ENCODE measurements around the gene SLC6A9.

SLC6A9 gene

DNA sequence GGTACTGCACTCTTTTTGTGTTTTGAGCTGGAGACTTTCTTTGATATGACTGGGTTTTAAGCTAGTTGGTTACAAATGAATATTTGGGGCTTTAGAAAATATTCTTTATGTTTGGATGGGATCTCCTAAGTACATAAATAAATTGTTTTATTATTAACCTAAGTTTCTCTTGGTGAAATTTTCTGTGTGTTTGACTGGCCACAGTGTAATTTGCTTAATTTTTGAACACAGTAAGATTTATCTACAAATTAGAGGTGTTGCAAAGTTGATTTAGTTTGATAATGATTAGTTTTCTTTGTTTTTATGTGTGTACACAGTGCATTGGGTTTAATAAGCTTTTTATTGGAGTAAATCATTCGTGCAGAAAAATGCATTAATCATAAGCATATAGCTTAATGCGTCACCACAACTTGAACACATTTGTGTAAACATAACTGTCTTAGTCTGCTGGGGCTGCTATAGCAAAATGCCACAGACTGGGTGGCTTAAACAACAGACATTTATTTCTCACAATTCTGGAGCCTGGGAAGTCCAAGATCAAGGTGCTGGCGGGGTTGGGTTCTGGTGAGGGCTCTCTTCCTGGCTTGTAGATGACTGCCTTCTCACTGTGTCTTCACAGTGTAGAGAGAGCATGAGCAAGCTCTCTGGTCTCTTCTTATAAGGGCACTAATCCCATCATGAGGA is 17.4 kb upstream of the SLC6A9 start:
- no peak for DNase-seq (ENCODE audit: low spot score)

DNA sequence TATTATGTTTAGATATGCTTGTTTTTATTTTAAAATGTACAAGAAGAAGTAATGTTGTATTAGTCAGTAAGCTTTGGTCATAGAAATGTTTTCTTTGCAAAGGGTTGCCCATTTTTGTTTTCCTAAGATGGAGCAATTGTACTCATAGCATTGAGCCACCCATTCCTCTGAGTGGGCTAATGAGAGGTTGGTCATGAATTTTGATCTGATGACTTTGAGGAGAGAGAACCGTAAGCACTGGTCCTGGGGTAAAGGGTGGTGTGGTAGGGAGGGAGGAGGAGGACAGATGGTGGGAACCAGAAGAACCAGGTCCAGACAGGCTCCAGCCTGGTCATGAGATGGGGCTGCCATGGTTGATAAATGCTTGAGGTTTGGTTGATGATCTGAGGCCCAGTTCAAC is 15.9 kb upstream of the SLC6A9 start:
- DNase-seq (ENCODE audit: low spot score) = no peak

DNA sequence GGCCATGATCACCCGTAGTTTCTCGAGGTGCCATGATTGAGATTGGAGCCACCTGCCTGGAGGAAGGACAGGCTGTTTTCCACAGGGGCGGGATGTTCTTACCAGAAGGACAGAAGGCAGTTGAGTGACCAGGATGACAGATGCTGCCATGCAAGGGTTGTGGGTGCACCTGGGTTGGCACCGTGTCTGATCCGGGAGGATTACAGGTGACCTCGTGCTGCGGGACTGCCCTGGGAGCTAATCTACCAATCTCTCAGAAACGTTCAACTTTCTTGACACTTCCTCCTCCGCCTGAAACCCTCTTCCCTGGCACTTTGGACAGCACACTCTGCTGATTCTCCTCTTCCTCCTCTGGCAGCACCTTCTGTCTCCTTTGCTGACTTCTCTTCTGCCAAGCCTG is 13.8 kb upstream of the SLC6A9 start:
- DNase-seq (ENCODE audit: low spot score) = no peak

DNA sequence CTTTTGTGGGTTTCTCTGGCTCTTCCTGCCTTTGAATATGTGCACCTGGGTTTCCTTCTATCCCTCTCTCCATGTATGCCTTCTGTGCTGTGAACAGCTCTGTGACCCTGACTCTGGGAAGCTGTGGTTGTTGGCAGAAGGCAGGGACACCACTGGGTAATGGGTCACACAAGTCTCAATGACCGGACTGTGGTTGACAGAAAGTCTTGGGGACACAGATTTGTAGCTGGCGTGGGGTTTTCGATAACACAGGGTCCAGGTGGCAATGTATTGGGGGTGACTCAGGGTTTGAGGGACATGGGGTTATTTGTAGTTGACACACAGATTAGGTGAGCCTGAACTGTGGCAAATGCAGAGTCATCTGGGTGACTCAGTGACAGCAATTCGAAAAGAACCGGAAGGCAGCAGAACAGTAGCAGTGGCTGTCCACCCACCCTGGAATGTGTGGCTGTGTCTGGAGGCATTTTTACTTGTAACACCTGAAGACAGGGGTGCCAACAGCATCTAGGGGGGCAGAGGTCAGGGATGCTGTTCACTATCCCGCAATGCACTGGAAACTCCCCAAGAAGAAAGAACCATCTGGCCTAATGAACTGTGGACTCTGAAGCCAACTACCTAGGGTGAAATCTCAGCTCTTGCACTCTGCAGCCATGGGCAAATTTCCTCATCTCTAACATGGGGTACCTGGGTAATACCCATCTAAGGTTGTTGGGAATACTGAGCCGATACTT is 13.0 kb upstream of the SLC6A9 start:
- no peak for DNase-seq (ENCODE audit: low spot score)

DNA sequence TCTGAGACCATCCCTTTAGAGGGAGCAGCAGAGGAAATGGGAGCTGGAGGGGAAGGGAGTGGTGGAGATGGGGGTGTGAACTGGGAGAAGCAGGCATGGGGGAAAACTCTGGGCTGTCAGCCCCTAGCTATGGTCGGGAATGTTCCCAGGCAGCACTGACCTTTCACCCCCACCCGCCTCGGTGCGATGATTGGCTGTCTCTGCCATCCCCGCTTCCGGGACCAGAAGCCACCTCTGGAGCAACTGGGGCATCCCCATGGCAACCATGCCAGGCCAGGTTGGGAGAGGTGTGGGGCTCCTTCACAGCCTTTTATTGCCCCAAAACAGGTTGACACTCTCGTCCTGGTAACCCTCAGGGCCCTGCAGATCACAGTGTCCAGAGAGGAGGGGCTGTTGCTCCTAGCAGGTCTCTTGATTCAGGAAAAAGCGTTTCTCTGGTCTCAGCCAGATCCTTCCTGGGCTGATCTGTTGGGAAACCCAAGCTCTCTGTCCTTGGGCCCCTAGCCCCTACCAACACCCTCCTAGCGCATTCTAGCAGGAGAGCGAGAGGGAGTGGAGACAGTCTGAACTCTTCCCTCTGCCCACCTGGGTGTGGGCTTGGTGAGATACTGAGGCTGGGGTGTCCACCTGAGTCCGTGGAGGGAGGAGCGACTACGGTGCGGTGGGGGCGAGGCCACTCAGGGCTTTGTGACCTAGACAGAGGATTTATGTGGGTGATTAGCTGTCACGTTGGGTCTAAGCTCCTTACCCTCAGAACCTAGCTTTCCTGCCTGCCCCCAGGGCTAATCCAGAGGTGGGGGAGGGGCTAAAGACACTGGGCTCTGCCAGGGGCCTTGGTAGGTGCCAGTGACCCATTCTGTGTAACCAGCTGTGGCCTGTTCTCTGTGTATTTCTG is 12.2 kb upstream of the SLC6A9 start:
- DNase-seq (ENCODE audit: low spot score) = no peak

DNA sequence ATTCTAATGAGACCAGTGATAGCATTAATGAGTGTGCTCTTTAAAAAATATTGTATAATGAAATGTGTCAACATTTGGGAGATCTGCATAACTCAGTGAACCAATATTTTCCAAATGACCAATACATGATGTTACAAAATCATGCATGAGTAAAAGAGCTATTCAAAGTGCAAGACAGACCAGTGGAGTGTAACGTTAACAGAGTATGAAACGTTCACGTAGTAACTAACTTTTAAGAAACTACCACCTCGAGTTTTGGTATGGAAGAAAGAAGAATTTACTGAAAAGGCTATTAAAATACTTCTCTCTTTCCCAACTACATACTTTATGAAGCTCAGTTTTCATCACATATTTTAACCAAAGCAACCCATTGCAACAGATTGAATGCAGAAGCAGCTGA is 9.6 kb upstream of the SLC6A9 start:
- DNase-seq (ENCODE audit: low spot score) = no peak

DNA sequence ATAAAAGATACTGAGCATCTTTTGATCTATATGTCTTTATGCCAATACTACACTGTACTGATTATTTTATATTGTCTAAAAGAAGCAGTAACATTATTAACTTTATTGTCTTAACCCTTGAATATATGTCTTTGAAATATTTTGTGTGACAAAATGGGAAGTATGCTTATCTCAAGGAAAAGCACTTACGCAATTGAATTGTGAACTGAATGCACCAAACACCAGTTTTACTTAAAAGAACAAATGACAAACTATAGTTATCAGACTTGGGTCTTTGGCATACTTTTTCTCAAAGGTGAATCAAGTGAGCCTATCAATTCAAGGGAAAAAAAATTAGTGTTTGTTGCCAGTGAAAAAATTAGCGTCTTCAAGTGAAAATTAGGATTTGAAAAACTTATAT is 9.2 kb upstream of the SLC6A9 start:
- DNase-seq (ENCODE audit: low spot score) = no peak

DNA sequence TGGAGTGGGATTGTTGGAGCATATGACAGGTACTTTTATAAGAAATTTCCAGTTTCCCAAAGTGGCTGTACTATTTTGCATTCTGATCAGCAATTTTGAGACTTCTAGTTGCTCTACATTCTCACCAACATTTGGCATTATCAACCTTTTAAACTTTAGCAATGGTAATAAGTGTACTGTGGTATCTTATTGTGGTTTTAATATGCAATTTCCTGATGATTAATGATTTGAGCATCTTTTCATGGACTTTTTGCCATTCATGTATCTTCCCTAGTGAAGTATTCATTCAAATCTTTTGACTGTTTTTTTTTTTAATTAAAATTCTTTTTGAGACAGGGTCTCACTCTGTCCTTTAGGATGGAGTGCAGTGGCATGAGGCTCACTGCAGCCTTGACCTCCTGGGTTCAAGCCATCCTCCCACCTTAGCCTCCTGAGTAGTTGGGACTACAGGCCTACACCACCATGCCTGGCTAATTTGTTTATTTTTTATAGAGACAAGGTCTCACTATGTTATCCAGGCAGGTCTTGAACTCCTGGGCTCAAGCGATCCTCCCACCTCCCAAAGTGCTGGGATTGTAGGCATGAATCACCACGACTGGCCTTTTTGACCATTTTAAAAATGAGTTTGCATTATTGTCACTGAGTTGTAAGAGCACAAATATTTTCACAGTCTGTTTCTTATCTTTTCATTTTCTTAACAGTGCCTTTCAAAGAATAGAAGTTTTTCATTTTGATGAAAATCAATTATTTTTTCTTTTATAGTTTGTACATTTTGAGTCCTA is 7.8 kb upstream of the SLC6A9 start:
- no peak for DNase-seq (ENCODE audit: low spot score)

DNA sequence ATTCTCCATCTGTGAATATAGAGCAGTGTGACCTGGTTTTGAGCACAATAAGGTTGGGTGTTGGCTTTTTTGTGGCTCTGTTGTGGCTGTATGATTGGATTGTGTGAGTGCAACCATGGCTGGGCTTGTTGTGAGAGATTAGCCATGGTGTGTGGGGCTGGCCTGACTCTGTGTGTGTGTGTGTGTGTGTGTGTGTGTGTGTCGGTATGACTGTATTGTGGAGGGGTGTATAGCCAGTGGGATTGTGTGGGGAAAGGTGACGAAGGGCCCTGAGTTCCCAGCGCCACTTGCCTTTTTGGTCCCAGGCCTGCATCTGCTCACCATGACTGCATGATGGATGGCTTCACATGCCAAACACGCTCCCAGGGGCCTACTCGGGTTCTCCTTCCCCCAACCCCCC is 5.9 kb upstream of the SLC6A9 start:
- DNase-seq (ENCODE audit: low spot score) = no peak

DNA sequence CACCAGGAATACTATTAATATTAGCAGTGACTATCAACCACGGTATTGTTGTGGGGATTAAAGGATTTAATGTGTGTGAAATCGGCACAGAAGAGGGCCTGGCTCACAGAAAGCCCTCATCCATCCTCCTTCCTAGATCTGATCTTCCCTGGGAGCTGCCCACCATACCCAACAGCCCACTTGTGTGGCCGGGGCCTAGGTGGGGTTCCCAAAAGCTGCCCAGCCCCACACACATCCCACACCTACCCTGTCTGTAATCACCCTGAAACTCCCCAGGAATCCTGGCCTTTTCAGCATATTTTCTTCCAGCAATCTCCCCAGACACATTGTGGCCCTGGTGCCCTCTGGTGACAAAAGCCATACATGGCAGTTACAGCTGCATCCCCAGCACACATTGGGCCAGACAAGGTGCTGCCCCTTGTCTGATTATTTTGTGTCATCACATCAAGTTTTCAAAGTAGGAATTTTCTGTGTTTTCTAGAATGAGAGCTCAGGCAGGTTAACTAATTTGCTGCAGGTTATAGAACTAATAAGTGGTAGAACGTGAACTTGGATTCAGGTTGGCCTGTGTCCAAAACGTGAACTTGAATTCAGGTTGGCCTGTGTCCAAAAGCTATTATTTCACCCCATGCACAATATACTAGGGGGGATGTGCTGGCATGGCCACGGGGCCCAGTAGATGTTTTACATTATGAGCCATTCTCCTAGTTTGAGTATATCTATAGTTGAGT is 5.3 kb upstream of the SLC6A9 start:
- DNase-seq (ENCODE audit: low spot score) = peak; percentile 85

DNA sequence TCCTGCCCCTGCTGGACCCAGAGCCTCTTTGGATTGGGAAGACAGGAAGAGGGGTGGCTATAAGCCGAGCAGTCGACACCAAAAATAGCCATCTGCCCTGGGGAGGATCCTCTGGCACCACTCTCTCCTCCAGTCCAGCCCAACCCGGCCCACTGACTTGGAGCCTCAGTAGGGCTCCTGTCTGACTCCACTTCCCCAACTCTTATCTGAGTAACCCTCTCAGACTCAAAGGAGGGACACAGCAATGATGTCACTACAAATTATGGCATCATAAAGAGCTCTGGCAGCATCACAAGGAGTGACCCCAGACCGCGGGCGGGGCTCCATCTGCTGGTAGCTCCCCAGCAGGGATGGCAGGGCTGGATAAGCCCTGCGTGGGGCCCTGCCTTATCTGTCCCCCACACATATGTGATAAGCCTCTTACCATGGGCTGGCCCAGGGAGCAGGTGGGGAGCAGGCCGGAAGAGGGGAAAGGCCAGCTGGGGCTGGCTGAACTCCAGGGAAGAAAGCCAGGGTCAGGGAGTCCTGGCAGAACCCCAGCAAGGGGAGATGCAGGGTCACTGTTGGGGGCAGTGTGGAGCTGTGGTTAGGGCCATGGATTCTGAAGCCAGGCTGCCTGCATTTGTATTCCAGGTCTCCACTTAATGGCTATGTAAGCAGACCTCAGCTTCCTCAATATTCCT is 4.6 kb upstream of the SLC6A9 start:
- DNase-seq (ENCODE audit: low spot score) = peak; percentile 29

DNA sequence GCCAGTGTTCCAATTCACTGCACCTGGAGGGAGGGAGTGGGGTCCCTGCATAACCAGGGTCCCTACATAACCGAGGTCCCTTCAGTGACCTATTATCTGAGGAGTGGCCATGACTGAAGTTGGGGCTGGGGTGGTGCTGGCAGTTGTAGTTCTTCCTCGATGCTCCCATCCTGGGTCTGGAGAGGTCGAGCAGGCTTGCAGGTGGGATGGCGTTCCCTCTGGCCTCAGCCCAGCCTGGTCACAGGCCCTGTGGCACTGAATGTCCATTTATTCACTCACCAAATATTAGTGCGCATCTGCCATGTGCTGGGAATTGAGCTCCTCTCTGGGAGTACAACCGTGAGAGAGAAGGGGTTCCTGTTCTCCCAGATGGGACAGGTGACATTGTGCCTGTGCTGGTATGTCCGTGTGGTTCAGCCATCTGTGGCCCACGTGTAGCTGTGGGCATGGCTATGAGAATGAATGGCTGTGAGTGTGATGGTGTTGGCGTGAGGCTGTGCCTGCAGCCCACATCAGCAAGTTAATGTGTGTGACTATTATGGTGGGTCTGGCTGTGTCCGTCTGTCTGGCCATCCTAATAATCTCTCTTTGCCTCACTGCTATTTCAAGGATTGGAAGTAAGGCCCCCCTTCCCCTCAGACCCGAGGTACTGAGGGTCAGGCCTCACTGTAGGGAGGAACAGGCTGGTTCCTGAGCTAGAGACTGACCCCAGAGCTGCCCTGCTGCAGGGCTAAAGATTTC is 3.9 kb upstream of the SLC6A9 start:
- DNase-seq (ENCODE audit: low spot score) = no peak

DNA sequence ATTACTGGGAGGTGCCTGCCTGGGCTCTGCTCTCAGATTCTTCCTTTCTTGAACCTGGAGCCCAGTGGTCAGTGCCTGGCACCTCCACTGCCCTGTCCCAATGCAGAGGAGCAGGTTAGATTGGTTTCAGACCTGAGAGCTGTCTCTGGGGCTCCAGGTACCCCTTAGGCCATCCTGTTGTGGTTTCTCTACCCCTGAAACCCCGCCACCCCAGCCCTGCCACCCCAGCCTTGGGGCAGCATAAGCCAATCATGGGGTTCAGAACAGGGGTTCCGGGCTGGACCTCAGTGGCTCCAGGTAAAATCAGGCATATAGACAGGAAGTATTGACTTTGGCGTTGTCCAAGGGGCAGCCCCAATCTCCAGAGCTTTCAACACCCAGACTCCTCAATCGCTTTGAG is 3.2 kb upstream of the SLC6A9 start:
- no peak for DNase-seq (ENCODE audit: low spot score)

DNA sequence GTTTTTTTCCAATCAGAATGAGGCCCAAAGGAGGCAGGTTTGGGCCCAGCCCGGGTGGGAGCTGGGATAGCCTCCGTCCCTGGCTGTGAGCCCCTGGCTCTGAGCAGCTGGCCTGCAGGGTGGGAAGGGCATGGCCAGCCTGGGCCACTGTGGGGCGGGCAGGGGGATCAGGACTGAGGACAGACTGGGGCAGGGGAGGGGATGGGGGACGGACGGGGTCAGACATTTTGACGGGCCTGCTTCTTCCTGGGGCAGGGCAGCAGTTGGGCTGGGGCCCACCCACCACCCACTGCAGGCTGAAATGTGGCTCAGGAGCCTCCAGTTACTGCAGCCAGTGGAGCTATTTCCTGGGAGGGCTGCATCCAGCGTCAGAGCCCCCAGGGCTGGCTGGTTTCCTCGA is 2.5 kb upstream of the SLC6A9 start:
- no peak for DNase-seq (ENCODE audit: low spot score)

DNA sequence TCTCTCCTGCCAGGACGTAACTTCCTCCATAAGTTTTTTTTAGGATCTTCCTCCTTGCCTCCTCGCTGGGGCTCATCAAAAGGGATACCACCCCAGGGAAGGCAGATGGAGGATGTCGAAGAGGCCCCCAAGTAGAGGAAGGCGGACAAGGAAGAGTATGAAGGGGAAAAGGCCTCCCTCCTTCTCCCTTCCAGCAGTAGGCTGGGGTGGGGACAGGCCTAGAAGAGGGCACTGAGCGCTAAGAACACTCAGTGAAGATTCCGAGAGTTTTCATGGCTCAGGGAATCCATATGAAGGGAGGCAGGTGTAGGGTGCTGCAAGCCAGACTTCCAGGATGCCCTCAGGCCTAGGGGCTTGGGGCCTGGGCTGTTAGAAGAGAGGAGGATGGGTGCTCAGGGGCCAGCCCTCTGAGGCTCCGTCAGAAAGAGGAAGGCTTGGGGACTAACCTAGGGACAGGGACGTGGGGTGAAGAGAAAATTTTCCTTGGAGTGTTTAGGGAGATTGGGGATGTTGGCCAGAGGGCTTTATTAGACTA is 1.8 kb upstream of the SLC6A9 start:
- DNase-seq (ENCODE audit: low spot score) = no peak

DNA sequence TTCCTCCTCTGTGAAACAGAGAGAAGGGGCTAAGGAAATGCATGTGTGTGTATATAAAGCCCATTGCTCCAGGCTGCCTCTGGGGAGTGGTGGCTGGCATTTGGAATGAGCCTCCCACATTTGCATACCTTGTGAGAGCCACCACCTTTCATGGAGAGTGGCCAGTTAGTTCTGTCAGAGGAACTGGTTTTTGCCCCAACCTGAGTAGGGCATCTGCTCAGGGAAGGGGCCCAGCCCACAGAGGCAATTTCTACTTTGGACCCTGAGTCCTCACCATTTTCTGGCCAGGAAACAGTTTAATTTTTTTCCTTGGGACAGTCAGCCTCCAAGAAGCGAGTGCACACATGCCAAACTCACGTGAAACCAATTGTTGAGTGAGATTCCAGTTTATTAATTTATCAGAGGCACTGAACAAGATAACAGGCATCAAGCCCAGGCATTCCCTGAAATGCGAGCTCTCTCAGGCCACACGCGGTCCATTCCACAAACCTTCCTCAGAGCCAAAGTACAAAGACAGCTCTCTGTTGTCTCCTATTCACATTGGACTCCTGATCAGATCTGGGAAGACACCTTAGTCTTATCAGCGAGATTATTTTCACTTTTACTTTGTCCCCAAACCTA is 1.0 kb upstream of the SLC6A9 start:
- no peak for DNase-seq (ENCODE audit: low spot score)

DNA sequence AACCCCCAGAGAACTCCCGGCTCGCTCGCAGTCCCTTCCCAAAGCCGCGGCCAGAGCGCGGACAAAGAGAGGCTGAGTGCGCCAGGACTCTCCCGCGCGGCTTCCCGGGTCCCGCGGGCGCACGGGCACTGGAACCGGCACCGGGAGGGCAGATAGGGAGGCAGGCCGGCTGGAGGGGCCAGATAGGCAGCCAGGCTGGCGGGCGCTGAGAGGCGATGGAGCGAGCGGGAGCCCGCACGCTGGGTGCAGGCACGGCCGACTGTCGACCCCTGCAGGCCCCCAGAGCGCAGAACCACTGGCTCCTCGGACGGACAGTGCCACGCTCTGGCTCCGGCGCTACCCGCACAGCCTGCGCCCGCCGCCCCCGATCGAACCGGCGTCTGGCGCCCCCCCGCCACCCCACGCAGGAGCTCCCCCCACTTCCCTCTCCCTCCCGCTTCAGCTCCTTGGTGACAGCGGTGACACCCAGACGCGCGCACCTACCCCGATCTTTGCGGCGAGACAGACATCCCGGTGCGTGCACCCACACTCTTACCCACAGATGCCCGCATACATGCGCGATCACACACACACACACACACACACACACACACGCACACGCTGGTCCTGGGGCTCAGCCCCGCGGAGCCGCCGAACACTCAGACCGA is 534 bp downstream of the SLC6A9 start:
- peak; percentile 78 for DNase-seq (ENCODE audit: low spot score)

DNA sequence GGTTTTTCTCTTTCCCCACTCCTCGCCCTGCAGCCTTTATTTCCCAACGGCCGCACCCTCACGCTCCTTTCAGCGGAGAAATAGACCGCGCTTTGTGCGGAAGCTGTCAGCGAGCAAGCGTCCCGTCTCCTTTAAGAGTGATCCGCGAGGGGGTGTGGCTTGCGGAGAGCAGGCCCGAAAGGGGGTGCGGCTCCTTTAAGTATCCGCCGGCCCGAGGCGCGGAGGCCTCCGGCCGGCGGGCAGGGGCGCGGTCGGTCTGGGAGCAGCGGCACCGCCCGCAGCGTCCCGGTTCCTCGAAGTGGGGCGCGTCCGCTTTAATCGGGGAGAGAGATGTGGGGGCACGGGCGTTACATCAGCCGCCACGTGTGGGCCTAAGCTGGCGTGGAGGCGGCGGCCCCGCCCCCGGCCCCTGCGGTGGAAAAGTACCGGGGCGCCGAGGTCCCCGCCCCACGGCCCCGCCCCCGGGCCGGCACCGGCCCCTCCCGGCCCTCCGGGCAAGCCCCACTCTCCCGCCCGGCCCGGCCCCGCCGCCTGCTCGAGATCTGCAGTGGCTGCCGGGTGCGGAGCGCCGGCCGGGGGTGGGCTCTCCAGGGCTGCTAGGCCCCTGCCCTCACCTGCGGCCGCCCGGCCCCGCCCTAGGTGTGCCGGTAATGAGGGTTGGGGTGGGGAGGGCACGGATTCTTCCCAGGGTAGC is 1.2 kb downstream of the SLC6A9 start:
- DNase-seq (ENCODE audit: low spot score) = peak; percentile 94
